Trophoblast cell (in vitro differentiated cells and primary cell): ENCODE data around the gene MAB21L4.

Experiments
- DNase-seq, 2 donors: peaks; one replicate each; pipeline ENCODE4 v3.0.0-alpha.2; 2016
- H2AFZ ChIP-seq: 2 replicates; pipeline ENCODE4 v1.6.1; 2013; ENCODE audit warnings: low read length, moderate library complexity, mild to moderate bottlenecking; ENCODE audit not compliant: insufficient read depth, poor library complexity
- H2AK5ac ChIP-seq: 2 replicates; pipeline ENCODE4 v1.6.1; 2013; ENCODE audit warnings: mild to moderate bottlenecking, low read length
- H2BK120ac ChIP-seq: 2 replicates; pipeline ENCODE4 v1.6.1; 2013; ENCODE audit warnings: low read length, mild to moderate bottlenecking, moderate library complexity; ENCODE audit not compliant: insufficient read depth, poor library complexity
- H2BK12ac ChIP-seq: 2 replicates; pipeline ENCODE4 v1.6.1; 2013; ENCODE audit warnings: mild to moderate bottlenecking, low read length, moderate library complexity
- H2BK5ac ChIP-seq: 2 replicates; pipeline ENCODE4 v1.6.1; 2013; ENCODE audit warnings: low read length, low read depth, moderate library complexity, mild to moderate bottlenecking; ENCODE audit not compliant: poor library complexity
- H3K14ac ChIP-seq: 2 replicates; pipeline ENCODE4 v1.6.1; 2013; ENCODE audit warnings: mild to moderate bottlenecking, low read length
- H3K18ac ChIP-seq: 2 replicates; pipeline ENCODE4 v1.6.1; 2013; ENCODE audit warnings: mild to moderate bottlenecking, low read length
- H3K23ac ChIP-seq: 2 replicates; pipeline ENCODE4 v1.6.1; 2013; ENCODE audit warnings: low read length
- H3K27ac ChIP-seq: 2 replicates; pipeline ENCODE4 v1.5.1; 2013; ENCODE audit warnings: low read depth, mild to moderate bottlenecking, inconsistent platforms, low read length, moderate library complexity
- H3K27me3 ChIP-seq: 2 replicates; pipeline ENCODE4 v1.6.1; 2013; ENCODE audit warnings: inconsistent platforms, mild to moderate bottlenecking, low read length, moderate library complexity; ENCODE audit not compliant: insufficient read depth
- H3K36me3 ChIP-seq, 2 experiments: 1 replicate in 1 of 2; 2 replicates in 1 of 2; pipeline ENCODE4 v1.6.1; 2013; ENCODE audit warnings: low read length in 2 of 2, mild to moderate bottlenecking in 2 of 2, moderate library complexity in 1 of 2; ENCODE audit not compliant: insufficient read depth in 2 of 2, control insufficient read depth in 1 of 2
- H3K4ac ChIP-seq: 2 replicates; pipeline ENCODE4 v1.6.1; 2013; ENCODE audit warnings: low read depth, mild to moderate bottlenecking, low read length, moderate library complexity
- H3K4me1 ChIP-seq, 2 experiments: 1 replicate in 1 of 2; 2 replicates in 1 of 2; pipeline ENCODE4 v1.6.1; 2013; ENCODE audit warnings: low read length in 2 of 2, mild to moderate bottlenecking in 2 of 2, moderate library complexity in 1 of 2; ENCODE audit not compliant: insufficient read depth in 2 of 2, control insufficient read depth in 1 of 2
- H3K4me2 ChIP-seq: 2 replicates; pipeline ENCODE4 v1.6.1; 2013; ENCODE audit warnings: inconsistent platforms, mild to moderate bottlenecking, low read length, moderate library complexity
- H3K4me3 ChIP-seq: 2 replicates; pipeline ENCODE4 v1.5.1; 2013; ENCODE audit warnings: mild to moderate bottlenecking, low read depth, low read length, inconsistent platforms
- H3K79me1 ChIP-seq: one replicate; pipeline ENCODE4 v1.6.1; 2013; ENCODE audit warnings: low read length
- H3K79me2 ChIP-seq: 2 replicates; pipeline ENCODE4 v1.6.1; 2013; ENCODE audit warnings: low read length, mild to moderate bottlenecking; ENCODE audit not compliant: control insufficient read depth, insufficient read depth, poor library complexity
- H3K9ac ChIP-seq: 2 replicates; pipeline ENCODE4 v1.6.1; 2013; ENCODE audit warnings: mild to moderate bottlenecking, low read length
- H3K9me3 ChIP-seq: 2 replicates; pipeline ENCODE4 v1.6.1; 2013; ENCODE audit warnings: low read depth, mild to moderate bottlenecking, control low read depth, inconsistent platforms, low read length; ENCODE audit not compliant: insufficient read depth
- H4K12ac ChIP-seq: 2 replicates; pipeline ENCODE4 v1.6.1; 2013; ENCODE audit warnings: low read depth, mild to moderate bottlenecking, low read length, moderate library complexity
- H4K8ac ChIP-seq: 2 replicates; pipeline ENCODE4 v1.6.1; 2013; ENCODE audit warnings: low read depth, mild to moderate bottlenecking, low read length, moderate library complexity
- H4K91ac ChIP-seq: one replicate; pipeline ENCODE4 v1.6.1; 2013; ENCODE audit warnings: low read depth, mild to moderate bottlenecking, low read length, moderate library complexity
- WGBS: extraction: QIAGEN DNeasy Blood & Tissue Kit; methylation state at CpG from one replicate; pipeline ENCODE4 v1.1.7; 2013; ENCODE audit warnings: missing lambda C conversion rate; ENCODE audit not compliant: insufficient read length, insufficient coverage; ENCODE audit errors: extremely low coverage; 5-methylcytosine and 5-hydroxymethylcytosine counted together

Gene MAB21L4

GRCh38 chr2:240906141-240906910 lies 10.4 kb upstream of the MAB21L4 start, which contains the start of gene CROCC2:
Gene CROCC2, plus strand, starts transcription at chr2:240906336. Its CDS starts 178 bp downstream, at chr2:240906514.
- no peak within 1 kb of the TSS for H2BK12ac ChIP-seq
- peaks cover 4% of the 10 kb centered on the region for H3K27me3 ChIP-seq
- no peak within 1 kb of the TSS for H3K4ac ChIP-seq
- no peaks in the 10 kb centered on the region for H3K79me2 ChIP-seq
- H3K23ac ChIP-seq, result no peak within 1 kb of the TSS
- H3K14ac ChIP-seq, result no peak within 1 kb of the TSS
- peak; percentile 47 to 70 for DNase-seq
- no peak within 1 kb of the TSS for H3K4me2 ChIP-seq
- H2BK120ac ChIP-seq, result no peak within 1 kb of the TSS
- no peak within 1 kb of the TSS for H2AK5ac ChIP-seq
- peaks cover 4% of the 10 kb centered on the region in 2 experiments for H3K4me1 ChIP-seq
- H2BK5ac ChIP-seq, result no peak within 1 kb of the TSS
- H2AFZ ChIP-seq, result no peak within 1 kb of the TSS
- no peak within 1 kb of the TSS for H4K91ac ChIP-seq
- no peak within 1 kb of the TSS for H4K8ac ChIP-seq
- H3K4me3 ChIP-seq, result peak within 1 kb of the TSS; percentile 13
- no peaks in the 10 kb centered on the region for H3K36me3 ChIP-seq
- WGBS, result no CpG with 5 or more reads among the region's 23 CpGs
- peaks cover 3% of the 10 kb centered on the region for H3K9me3 ChIP-seq
- no peak within 1 kb of the TSS for H3K27ac ChIP-seq
- no peak within 1 kb of the TSS for H4K12ac ChIP-seq
- no peaks in the 10 kb centered on the region for H3K79me1 ChIP-seq
- H3K9ac ChIP-seq, result no peak within 1 kb of the TSS
- no peak within 1 kb of the TSS for H3K18ac ChIP-seq

DNA sequence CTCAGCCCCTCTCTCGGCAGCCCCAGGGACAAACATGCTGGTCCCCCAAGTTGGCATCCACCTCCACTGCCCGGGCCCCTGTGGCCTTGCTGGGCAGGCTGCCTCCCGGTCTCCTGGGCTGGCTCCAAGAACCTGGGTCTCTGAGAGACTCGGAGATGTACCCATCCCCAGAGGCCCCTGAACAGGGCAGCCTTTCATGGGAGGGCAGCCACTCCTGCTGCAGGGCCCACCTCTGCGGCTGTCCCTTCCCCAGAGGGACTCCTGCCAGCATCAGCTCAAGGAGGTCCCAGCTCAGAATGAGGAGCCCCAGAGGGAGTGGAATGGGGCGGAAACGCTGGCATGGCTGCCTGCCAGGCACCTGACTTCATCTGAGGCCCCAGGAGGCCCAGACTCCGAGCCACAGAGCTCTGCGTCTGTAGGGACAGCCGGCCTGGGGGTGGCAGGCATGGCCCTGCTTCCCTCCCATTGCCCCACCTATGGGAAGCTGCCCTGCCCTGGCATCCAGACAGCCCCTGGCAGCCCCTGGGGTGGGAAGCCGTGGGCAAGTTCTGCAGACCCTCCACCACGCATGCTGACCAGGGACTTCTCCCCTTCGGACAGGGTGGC lies 9.3 kb upstream of the MAB21L4 start:
- H3K9me3 ChIP-seq, result peaks cover 3% of the 10 kb centered on the region
- no peaks in the 10 kb centered on the region for H3K79me1 ChIP-seq
- no peak overlapping the region for H3K23ac ChIP-seq
- no peak overlapping the region for H2BK5ac ChIP-seq
- no peak overlapping the region for H4K8ac ChIP-seq
- H2BK12ac ChIP-seq, result no peak overlapping the region
- H3K4me1 ChIP-seq, result peaks cover 4% of the 10 kb centered on the region in 2 experiments
- no peak for DNase-seq
- no peak overlapping the region for H3K4ac ChIP-seq
- no CpG with 5 or more reads among the region's 13 CpGs for WGBS
- no peak overlapping the region for H2AFZ ChIP-seq
- no peak overlapping the region for H4K91ac ChIP-seq
- no peaks in the 10 kb centered on the region for H3K79me2 ChIP-seq
- peaks cover 4% of the 10 kb centered on the region for H3K27me3 ChIP-seq
- H3K9ac ChIP-seq, result no peak overlapping the region
- no peak overlapping the region for H4K12ac ChIP-seq
- H3K14ac ChIP-seq, result no peak overlapping the region
- no peak overlapping the region for H2AK5ac ChIP-seq
- H3K4me2 ChIP-seq, result no peak overlapping the region
- no peak overlapping the region for H2BK120ac ChIP-seq
- peak overlapping the region; percentile 13 for H3K4me3 ChIP-seq
- H3K27ac ChIP-seq, result no peak overlapping the region
- no peaks in the 10 kb centered on the region for H3K36me3 ChIP-seq
- no peak overlapping the region for H3K18ac ChIP-seq

- no peak for DNase-seq
- Histone ChIP-seq H2AK5ac (no peak overlapping the region), H2BK12ac (no peak overlapping the region), H4K12ac (no peak overlapping the region), H3K79me2 (no peaks in the 10 kb centered on the region), H3K14ac (no peak overlapping the region), H3K79me1 (no peaks in the 10 kb centered on the region), H3K18ac (no peak overlapping the region), H3K23ac (no peak overlapping the region), H2BK120ac (no peak overlapping the region), H3K9me3 (peaks cover 5% of the 10 kb centered on the region), H3K36me3 (no peaks in the 10 kb centered on the region), H3K4me1 (peaks cover 4% of the 10 kb centered on the region in 2 experiments), H2AFZ (no peak overlapping the region), H3K4me2 (no peak overlapping the region), H4K91ac (no peak overlapping the region), H3K9ac (no peak overlapping the region), H3K4ac (no peak overlapping the region), H4K8ac (no peak overlapping the region), H3K4me3 (no peak overlapping the region), H3K27me3 (peaks cover 4% of the 10 kb centered on the region), H2BK5ac (no peak overlapping the region), H3K27ac (no peak overlapping the region)
- WGBS, result no CpG with 5 or more reads among the region's 19 CpGs
Observed at GRCh38 chr2:240904216-240905175, 8.5 kb upstream of the MAB21L4 start.
